ENCODE data around the gene LCN9. TPM values are rescaled to one million over a fixed set of nuclear protein-coding genes. Genes with fewer than 3 reads are reported as not detected.
A peak's percentile ranks its signal among the peaks of the same experiment; 100 is the strongest.

LCN9 gene
- total and polyA plus RNA-seq, 2 experiments from 2014 or later = not detected

GRCh38 chr9:135715056-135715595 lies 52.0 kb downstream of the LCN9 start:
- Histone ChIP-seq H3K4me3 (peak overlapping the region; percentile 47; the same call in 1 of the 2 replicates), H3K9me2 (ENCODE audit: insufficient read depth) (no peaks in the 10 kb centered on the region), H4K20me1 (replicated peaks; ENCODE audit: insufficient read depth) (no peaks in the 10 kb centered on the region), H2AFZ (no peak overlapping the region), H3K36me3 (ENCODE audit: insufficient read depth) (no peaks in the 10 kb centered on the region), H3K4me2 (peak overlapping the region; percentile 72), H3K27ac (ENCODE audit: low read depth) (no peak overlapping the region), H3K4me1 (ENCODE audit: insufficient read depth) (no peaks in the 10 kb centered on the region), H3F3A (replicated peaks; ENCODE audit: low read depth) (0 out of 2 replicates have a peak, but pooled peaks cover 8% of the 10 kb centered on the region), H3K27me3 (ENCODE audit: insufficient read depth) (peaks cover 9% of the 10 kb centered on the region; the same call in 1 of the 2 replicates), H3K79me2 (replicated peaks; ENCODE audit: insufficient read depth) (no peaks in the 10 kb centered on the region)
- DNase-seq (ENCODE audit: low spot score) (no peak), ATAC-seq (peak; percentile 15; the same call in 2 of the 3 replicates)
- H3K4me3 Mint-ChIP-seq = peak overlapping the region; percentile 58
- no peaks in the 10 kb centered on the region for H3K4me1 Mint-ChIP-seq
- peaks cover 31% of the 10 kb centered on the region for H3K27me3 Mint-ChIP-seq (ENCODE audit: insufficient read depth, low read depth, poor library complexity)
- H3K9me3 Mint-ChIP-seq = no peaks in the 10 kb centered on the region
- H3K27ac Mint-ChIP-seq = no peak overlapping the region
- no peak for TF ChIP-seq CREB1 (CRISPR knock-in tag; IDR thresholded peaks at IDR 0.05; ENCODE audit: low read depth)
- no peak for TF ChIP-seq JUNB (IDR thresholded peaks at IDR 0.05; ENCODE audit: unreplicated experiment)
- TF ChIP-seq EZH2 (IDR thresholded peaks at IDR 0.05; ENCODE audit: low read depth, unreplicated experiment) = no peak
- H3K36me3 Mint-ChIP-seq (ENCODE audit: low read depth) = no peaks in the 10 kb centered on the region

- Histone ChIP-seq H3K9me2 (ENCODE audit: insufficient read depth) (no peaks in the 10 kb centered on the region), H2AFZ (no peak overlapping the region), H3K27me3 (ENCODE audit: insufficient read depth) (peaks cover 9% of the 10 kb centered on the region; the same call in 1 of the 2 replicates), H3K27ac (ENCODE audit: low read depth) (no peak overlapping the region), H3K36me3 (ENCODE audit: insufficient read depth) (no peaks in the 10 kb centered on the region), H3K79me2 (replicated peaks; ENCODE audit: insufficient read depth) (no peaks in the 10 kb centered on the region), H3K4me3 (no peak overlapping the region), H4K20me1 (replicated peaks; ENCODE audit: insufficient read depth) (no peaks in the 10 kb centered on the region), H3K4me2 (no peak overlapping the region), H3F3A (replicated peaks; ENCODE audit: low read depth) (0 out of 2 replicates have a peak, but pooled peaks cover 8% of the 10 kb centered on the region), H3K4me1 (ENCODE audit: insufficient read depth) (no peaks in the 10 kb centered on the region)
- H3K4me3 Mint-ChIP-seq = no peak overlapping the region
- no peaks in the 10 kb centered on the region for H3K36me3 Mint-ChIP-seq (ENCODE audit: low read depth)
- no peaks in the 10 kb centered on the region; the same call in 2 of the 3 replicates for H3K4me1 Mint-ChIP-seq
- DNase-seq (ENCODE audit: low spot score) (no peak), ATAC-seq (no peak)
- H3K27me3 Mint-ChIP-seq (ENCODE audit: insufficient read depth, low read depth, poor library complexity) = peaks cover 28% of the 10 kb centered on the region
- no peak overlapping the region for H3K27ac Mint-ChIP-seq
- H3K9me3 Mint-ChIP-seq = no peaks in the 10 kb centered on the region
- TF ChIP-seq, protein P1, sequence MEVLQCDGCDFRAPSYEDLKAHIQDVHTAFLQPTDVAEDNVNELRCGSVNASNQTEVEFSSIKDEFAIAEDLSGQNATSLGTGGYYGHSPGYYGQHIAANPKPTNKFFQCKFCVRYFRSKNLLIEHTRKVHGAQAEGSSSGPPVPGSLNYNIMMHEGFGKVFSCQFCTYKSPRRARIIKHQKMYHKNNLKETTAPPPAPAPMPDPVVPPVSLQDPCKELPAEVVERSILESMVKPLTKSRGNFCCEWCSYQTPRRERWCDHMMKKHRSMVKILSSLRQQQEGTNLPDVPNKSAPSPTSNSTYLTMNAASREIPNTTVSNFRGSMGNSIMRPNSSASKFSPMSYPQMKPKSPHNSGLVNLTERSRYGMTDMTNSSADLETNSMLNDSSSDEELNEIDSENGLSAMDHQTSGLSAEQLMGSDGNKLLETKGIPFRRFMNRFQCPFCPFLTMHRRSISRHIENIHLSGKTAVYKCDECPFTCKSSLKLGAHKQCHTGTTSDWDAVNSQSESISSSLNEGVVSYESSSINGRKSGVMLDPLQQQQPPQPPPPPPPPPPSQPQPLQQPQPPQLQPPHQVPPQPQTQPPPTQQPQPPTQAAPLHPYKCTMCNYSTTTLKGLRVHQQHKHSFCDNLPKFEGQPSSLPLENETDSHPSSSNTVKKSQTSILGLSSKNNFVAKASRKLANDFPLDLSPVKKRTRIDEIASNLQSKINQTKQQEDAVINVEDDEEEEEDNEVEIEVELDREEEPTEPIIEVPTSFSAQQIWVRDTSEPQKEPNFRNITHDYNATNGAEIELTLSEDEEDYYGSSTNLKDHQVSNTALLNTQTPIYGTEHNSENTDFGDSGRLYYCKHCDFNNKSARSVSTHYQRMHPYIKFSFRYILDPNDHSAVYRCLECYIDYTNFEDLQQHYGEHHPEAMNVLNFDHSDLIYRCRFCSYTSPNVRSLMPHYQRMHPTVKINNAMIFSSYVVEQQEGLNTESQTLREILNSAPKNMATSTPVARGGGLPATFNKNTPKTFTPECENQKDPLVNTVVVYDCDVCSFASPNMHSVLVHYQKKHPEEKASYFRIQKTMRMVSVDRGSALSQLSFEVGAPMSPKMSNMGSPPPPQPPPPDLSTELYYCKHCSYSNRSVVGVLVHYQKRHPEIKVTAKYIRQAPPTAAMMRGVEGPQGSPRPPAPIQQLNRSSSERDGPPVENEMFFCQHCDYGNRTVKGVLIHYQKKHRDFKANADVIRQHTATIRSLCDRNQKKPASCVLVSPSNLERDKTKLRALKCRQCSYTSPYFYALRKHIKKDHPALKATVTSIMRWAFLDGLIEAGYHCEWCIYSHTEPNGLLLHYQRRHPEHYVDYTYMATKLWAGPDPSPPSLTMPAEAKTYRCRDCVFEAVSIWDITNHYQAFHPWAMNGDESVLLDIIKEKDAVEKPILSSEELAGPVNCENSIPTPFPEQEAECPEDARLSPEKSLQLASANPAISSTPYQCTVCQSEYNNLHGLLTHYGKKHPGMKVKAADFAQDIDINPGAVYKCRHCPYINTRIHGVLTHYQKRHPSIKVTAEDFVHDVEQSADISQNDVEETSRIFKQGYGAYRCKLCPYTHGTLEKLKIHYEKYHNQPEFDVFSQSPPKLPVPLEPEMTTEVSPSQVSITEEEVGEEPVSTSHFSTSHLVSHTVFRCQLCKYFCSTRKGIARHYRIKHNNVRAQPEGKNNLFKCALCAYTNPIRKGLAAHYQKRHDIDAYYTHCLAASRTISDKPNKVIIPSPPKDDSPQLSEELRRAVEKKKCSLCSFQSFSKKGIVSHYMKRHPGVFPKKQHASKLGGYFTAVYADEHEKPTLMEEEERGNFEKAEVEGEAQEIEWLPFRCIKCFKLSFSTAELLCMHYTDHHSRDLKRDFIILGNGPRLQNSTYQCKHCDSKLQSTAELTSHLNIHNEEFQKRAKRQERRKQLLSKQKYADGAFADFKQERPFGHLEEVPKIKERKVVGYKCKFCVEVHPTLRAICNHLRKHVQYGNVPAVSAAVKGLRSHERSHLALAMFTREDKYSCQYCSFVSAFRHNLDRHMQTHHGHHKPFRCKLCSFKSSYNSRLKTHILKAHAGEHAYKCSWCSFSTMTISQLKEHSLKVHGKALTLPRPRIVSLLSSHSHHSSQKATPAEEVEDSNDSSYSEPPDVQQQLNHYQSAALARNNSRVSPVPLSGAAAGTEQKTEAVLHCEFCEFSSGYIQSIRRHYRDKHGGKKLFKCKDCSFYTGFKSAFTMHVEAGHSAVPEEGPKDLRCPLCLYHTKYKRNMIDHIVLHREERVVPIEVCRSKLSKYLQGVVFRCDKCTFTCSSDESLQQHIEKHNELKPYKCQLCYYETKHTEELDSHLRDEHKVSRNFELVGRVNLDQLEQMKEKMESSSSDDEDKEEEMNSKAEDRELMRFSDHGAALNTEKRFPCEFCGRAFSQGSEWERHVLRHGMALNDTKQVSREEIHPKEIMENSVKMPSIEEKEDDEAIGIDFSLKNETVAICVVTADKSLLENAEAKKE (CRISPR knock-in tag; IDR thresholded peaks at IDR 0.05) = no peak
- TF ChIP-seq ZNF114 (CRISPR knock-in tag; IDR thresholded peaks at IDR 0.05) = no peak
- TF ChIP-seq NANOG (IDR thresholded peaks at IDR 0.05; ENCODE audit: borderline replicate concordance) = no peak
- TF ChIP-seq EZH2phosphoT487 (IDR thresholded peaks at IDR 0.05; ENCODE audit: unreplicated experiment) = no peak
- TF ChIP-seq JUNB (IDR thresholded peaks at IDR 0.05; ENCODE audit: unreplicated experiment) = no peak
- TF ChIP-seq, protein P2, sequence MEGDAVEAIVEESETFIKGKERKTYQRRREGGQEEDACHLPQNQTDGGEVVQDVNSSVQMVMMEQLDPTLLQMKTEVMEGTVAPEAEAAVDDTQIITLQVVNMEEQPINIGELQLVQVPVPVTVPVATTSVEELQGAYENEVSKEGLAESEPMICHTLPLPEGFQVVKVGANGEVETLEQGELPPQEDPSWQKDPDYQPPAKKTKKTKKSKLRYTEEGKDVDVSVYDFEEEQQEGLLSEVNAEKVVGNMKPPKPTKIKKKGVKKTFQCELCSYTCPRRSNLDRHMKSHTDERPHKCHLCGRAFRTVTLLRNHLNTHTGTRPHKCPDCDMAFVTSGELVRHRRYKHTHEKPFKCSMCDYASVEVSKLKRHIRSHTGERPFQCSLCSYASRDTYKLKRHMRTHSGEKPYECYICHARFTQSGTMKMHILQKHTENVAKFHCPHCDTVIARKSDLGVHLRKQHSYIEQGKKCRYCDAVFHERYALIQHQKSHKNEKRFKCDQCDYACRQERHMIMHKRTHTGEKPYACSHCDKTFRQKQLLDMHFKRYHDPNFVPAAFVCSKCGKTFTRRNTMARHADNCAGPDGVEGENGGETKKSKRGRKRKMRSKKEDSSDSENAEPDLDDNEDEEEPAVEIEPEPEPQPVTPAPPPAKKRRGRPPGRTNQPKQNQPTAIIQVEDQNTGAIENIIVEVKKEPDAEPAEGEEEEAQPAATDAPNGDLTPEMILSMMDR (conservative IDR thresholded peaks at IDR 0.05; ENCODE audit: low read depth in 2 of 2) = no peak
- TF ChIP-seq ZNF331 (CRISPR knock-in tag; IDR thresholded peaks at IDR 0.05; ENCODE audit: low read depth) = no peak
- TF ChIP-seq, protein P3, sequence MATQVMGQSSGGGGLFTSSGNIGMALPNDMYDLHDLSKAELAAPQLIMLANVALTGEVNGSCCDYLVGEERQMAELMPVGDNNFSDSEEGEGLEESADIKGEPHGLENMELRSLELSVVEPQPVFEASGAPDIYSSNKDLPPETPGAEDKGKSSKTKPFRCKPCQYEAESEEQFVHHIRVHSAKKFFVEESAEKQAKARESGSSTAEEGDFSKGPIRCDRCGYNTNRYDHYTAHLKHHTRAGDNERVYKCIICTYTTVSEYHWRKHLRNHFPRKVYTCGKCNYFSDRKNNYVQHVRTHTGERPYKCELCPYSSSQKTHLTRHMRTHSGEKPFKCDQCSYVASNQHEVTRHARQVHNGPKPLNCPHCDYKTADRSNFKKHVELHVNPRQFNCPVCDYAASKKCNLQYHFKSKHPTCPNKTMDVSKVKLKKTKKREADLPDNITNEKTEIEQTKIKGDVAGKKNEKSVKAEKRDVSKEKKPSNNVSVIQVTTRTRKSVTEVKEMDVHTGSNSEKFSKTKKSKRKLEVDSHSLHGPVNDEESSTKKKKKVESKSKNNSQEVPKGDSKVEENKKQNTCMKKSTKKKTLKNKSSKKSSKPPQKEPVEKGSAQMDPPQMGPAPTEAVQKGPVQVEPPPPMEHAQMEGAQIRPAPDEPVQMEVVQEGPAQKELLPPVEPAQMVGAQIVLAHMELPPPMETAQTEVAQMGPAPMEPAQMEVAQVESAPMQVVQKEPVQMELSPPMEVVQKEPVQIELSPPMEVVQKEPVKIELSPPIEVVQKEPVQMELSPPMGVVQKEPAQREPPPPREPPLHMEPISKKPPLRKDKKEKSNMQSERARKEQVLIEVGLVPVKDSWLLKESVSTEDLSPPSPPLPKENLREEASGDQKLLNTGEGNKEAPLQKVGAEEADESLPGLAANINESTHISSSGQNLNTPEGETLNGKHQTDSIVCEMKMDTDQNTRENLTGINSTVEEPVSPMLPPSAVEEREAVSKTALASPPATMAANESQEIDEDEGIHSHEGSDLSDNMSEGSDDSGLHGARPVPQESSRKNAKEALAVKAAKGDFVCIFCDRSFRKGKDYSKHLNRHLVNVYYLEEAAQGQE (IDR thresholded peaks at IDR 0.05; ENCODE audit: unreplicated experiment) = no peak
Observed at GRCh38 chr9:135716045-135716444, 52.9 kb downstream of the LCN9 start.
